OCI-LY7 (cell line): ENCODE results near the gene UBAP2. TPM values are rescaled to one million over a fixed set of nuclear protein-coding genes. Genes with fewer than 3 reads are reported as not detected.

Source experiments
- BruUV-seq: library from RNA; stranded (reverse); fragments of 400-500 nt; replicated peaks from 2 replicates; lab custom pipeline; 2021; lab: Mats Ljungman, UMichigan
- CTCF ChIA-PET: fragments of 300-600 bp; sonication (Branson Sonifier 250); formaldehyde crosslinking; loops from one replicate; lab custom pipeline; 2022; ENCODE audit warnings: antibody characterized with exemption; ENCODE audit not compliant: unreplicated experiment; lab: Charles Lee
- POLR2A ChIA-PET: fragments of 300-600 bp; sonication (Branson Sonifier 250); formaldehyde crosslinking; loops from one replicate; lab custom pipeline; 2022; ENCODE audit warnings: antibody characterized with exemption; lab: Charles Lee
- DNase-seq: peaks from one replicate; pipeline ENCODE4 v3.0.0-alpha.2; 2015; ENCODE audit warnings: low spot score
- H2AFZ ChIP-seq: fragments of 200-600 bp; sonication (generic), shearing (Covaris generic); 2 replicates; pipeline ENCODE4 v1.6.1; 2014; ENCODE audit warnings: mild to moderate bottlenecking, antibody characterized with exemption, low read length, moderate library complexity
- H3K27ac ChIP-seq: fragments of 200-600 bp; sonication (generic); 2 replicates; pipeline ENCODE4 v1.5.1; 2014; ENCODE audit warnings: mixed run types, low read depth, mild to moderate bottlenecking, moderate library complexity, low read length, inconsistent platforms; ENCODE audit not compliant: poor library complexity, severe bottlenecking
- H3K36me3 ChIP-seq: fragments of 200-600 bp; sonication (generic); 2 replicates; pipeline ENCODE4 v1.6.1; 2014; ENCODE audit warnings: mild to moderate bottlenecking, antibody characterized with exemption, low read length, moderate library complexity, mixed read lengths; ENCODE audit not compliant: insufficient read depth
- H3K4me1 ChIP-seq: fragments of 200-600 bp; sonication (generic); 2 replicates; pipeline ENCODE4 v1.5.1; 2014; ENCODE audit warnings: mild to moderate bottlenecking, low read length; ENCODE audit not compliant: insufficient read depth, poor library complexity, severe bottlenecking
- H3K4me2 ChIP-seq: fragments of 200-600 bp; sonication (generic); 2 replicates; pipeline ENCODE4 v1.6.1; 2014; ENCODE audit warnings: mild to moderate bottlenecking, low read length
- H3K4me3 ChIP-seq: fragments of 200-600 bp; sonication (generic); 2 replicates; pipeline ENCODE4 v1.5.1; 2014; ENCODE audit warnings: mild to moderate bottlenecking, low read depth, low read length; ENCODE audit not compliant: poor library complexity, severe bottlenecking
- H3K79me2 ChIP-seq: fragments of 200-600 bp; sonication (generic); 2 replicates; pipeline ENCODE4 v1.6.1; 2016; ENCODE audit warnings: low read depth, mild to moderate bottlenecking, low read length, moderate library complexity, mixed read lengths; ENCODE audit not compliant: insufficient read depth
- H3K9me2 ChIP-seq: fragments of 200-600 bp; sonication (generic); 2 replicates; pipeline ENCODE4 v1.6.1; 2016; ENCODE audit warnings: mild to moderate bottlenecking, low read length, mixed read lengths; ENCODE audit not compliant: insufficient read depth
- H3K9me3 ChIP-seq: fragments of 200-600 bp; sonication (generic); 2 replicates; pipeline ENCODE4 v1.6.1; 2014; ENCODE audit warnings: mild to moderate bottlenecking, mixed run types, low read length, mixed read lengths
- H4K20me1 ChIP-seq: fragments of 200-600 bp; sonication (generic); 2 replicates; pipeline ENCODE4 v1.6.1; 2014; ENCODE audit warnings: mild to moderate bottlenecking, antibody characterized with exemption, low read length, moderate library complexity, mixed read lengths; ENCODE audit not compliant: insufficient read depth
- EZH2phosphoT487 ChIP-seq: fragments of 200-600 bp; sonication (generic); IDR thresholded peaks from 2 replicates; pipeline ENCODE4 v1.6.1; 2018; ENCODE audit warnings: low read depth, borderline replicate concordance, mild to moderate bottlenecking, mixed run types, antibody characterized with exemption, low read length, moderate library complexity, mixed read lengths
- intact Hi-C: fragments of 100-400 bp; cut with micrococcal nuclease; formaldehyde crosslinking; loops from one replicate; pipeline ENCODE4 v1.10.0; 2022; ENCODE audit not compliant: unreplicated experiment
- total RNA-seq, 2 experiments: library from RNA; depleted of rRNA in 1 of 2; stranded (reverse); fragments of >200 nt in 1 of 2; shearing (Covaris generic) in 1 of 2; gene quantifications; 2 replicates each; pipeline ENCODE4 v1.2.3, GENCODE V29; 2014 to 2022
- TF ChIP-seq, protein P1 (sequence below): fragments of 200-600 bp; sonication (generic); conservative IDR thresholded peaks from 2 replicates; pipeline ENCODE4 v1.5.1; 2014; ENCODE audit warnings: mild to moderate bottlenecking, antibody characterized with exemption, low read length, moderate library complexity, mixed read lengths

UBAP2 gene
- total RNA-seq, 2 experiments from 2014 or later, result 28.5 to 63.9 TPM

DNA sequence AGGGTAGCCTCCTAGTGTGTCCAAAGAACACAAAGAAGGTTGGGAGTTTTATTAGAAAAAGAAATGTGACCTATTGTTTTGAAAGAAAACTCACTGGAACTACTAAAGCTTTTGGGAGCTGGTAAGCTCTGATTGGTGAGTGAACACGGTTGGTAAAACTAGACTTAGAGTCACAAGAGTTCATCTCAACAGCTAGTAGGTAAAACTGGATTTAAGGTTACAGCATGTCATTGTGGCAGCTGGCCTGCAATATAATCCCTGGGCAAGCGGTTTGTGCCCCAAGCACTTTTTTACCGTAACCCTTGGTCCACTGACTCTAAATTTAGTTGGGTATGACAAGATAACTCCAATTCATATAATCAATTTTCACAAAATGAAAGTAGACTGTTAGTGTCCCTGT is 47.4 kb downstream of the UBAP2 start:
- Histone ChIP-seq H3K4me1 (no peaks in the 10 kb centered on the region), H3K27ac (no peak overlapping the region), H3K36me3 (peaks cover 85% of the 10 kb centered on the region), H3K9me2 (no peaks in the 10 kb centered on the region), H2AFZ (no peak overlapping the region), H4K20me1 (no peaks in the 10 kb centered on the region), H3K79me2 (peaks cover 10% of the 10 kb centered on the region; the same call in 1 of the 2 replicates), H3K4me3 (no peak overlapping the region), H3K9me3 (no peaks in the 10 kb centered on the region), H3K4me2 (no peak overlapping the region)
- no peak for DNase-seq
- CTCF ChIA-PET, result no interaction called here
- intact Hi-C loops, result no loop called here
- no peak for TF ChIP-seq EZH2phosphoT487
- TF ChIP-seq, protein P1, sequence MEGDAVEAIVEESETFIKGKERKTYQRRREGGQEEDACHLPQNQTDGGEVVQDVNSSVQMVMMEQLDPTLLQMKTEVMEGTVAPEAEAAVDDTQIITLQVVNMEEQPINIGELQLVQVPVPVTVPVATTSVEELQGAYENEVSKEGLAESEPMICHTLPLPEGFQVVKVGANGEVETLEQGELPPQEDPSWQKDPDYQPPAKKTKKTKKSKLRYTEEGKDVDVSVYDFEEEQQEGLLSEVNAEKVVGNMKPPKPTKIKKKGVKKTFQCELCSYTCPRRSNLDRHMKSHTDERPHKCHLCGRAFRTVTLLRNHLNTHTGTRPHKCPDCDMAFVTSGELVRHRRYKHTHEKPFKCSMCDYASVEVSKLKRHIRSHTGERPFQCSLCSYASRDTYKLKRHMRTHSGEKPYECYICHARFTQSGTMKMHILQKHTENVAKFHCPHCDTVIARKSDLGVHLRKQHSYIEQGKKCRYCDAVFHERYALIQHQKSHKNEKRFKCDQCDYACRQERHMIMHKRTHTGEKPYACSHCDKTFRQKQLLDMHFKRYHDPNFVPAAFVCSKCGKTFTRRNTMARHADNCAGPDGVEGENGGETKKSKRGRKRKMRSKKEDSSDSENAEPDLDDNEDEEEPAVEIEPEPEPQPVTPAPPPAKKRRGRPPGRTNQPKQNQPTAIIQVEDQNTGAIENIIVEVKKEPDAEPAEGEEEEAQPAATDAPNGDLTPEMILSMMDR, result no peak
- POLR2A ChIA-PET, result interaction anchor here (0.5 kb wide), 1 partner anchor 170 kb away, joined by 5 read pairs; no protein-coding TSS in a partner anchor
- BruUV-seq, result no TSS peak

DNA sequence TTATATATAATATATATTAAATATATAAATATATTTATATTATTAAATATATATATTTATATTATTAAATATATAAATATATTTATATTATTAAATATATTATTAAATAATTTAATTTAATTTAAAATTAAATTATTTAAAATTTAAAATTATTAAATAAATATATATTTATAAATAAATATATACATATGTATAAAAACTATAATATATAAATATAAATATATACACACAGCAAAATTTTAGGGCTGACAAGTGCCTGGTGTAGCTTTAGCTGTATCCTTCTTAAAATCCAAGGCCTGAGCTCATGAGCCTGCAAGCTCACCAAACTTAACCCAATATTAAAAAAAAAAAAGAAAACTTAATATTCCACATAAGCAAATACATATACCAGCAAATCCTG is 53.2 kb downstream of the UBAP2 start:
- Histone ChIP-seq H3K9me3 (no peaks in the 10 kb centered on the region), H3K36me3 (peaks cover 76% of the 10 kb centered on the region), H3K4me3 (no peak overlapping the region), H4K20me1 (no peaks in the 10 kb centered on the region), H3K9me2 (no peaks in the 10 kb centered on the region), H3K4me2 (no peak overlapping the region), H3K79me2 (peaks cover 5% of the 10 kb centered on the region; the same call in 1 of the 2 replicates), H2AFZ (no peak overlapping the region), H3K4me1 (no peaks in the 10 kb centered on the region), H3K27ac (no peak overlapping the region)
- intact Hi-C loops, result no loop called here
- no peak for DNase-seq
- TF ChIP-seq, protein P1, result no peak
- TF ChIP-seq EZH2phosphoT487, result no peak
- BruUV-seq, result no TSS peak
- POLR2A ChIA-PET, result interaction anchor here (0.5 to 1.2 kb wide), 6 partner anchors 9 to 149 kb away, joined by 3 to 4 read pairs (median 4); no protein-coding TSS in a partner anchor
- CTCF ChIA-PET, result no interaction called here

DNA sequence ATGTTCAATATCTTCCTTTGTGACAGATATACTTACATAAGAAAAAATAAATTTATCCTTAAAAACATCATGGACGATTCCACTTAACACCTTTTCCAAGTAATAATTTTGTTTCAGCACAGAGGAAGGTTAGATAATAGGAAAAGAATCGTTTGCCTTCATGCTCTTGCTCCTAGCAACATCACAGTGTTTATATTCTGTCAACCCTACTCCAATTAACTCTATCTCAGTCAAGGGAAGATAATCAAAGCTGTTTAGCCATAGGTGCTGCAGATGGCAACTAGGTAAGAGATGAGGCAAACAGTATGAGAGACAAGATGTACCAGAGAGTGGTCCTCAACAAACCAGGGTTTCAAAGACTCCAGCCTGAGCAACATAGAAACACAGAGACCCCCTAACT is 55.6 kb downstream of the UBAP2 start:
- TF ChIP-seq, protein P1, result no peak
- TF ChIP-seq EZH2phosphoT487, result no peak
- H2AFZ ChIP-seq, result no peak overlapping the region
- H3K36me3 ChIP-seq, result peaks cover 81% of the 10 kb centered on the region
- no peaks in the 10 kb centered on the region for H3K9me2 ChIP-seq
- intact Hi-C loops, result no loop called here
- ChIA-PET CTCF (no interaction called here), POLR2A (no interaction called here)
- no peaks in the 10 kb centered on the region for H3K79me2 ChIP-seq
- no peaks in the 10 kb centered on the region for H3K9me3 ChIP-seq
- no peaks in the 10 kb centered on the region for H4K20me1 ChIP-seq
- DNase-seq, result no peak
- no peak overlapping the region for H3K4me2 ChIP-seq
- H3K4me3 ChIP-seq, result no peak overlapping the region
- no TSS peak for BruUV-seq
- no peak overlapping the region for H3K27ac ChIP-seq
- H3K4me1 ChIP-seq, result no peaks in the 10 kb centered on the region
